Caco-2 (cell line): ENCODE measurements around the gene GRIA1. TPM values are rescaled to one million over a fixed set of nuclear protein-coding genes. Genes with fewer than 3 reads are reported as not detected.

Experiments
- BruUV-seq: library from RNA; stranded (reverse); fragments of 400-500 nt; replicated peaks from 2 replicates; lab custom pipeline; 2021; lab: Mats Ljungman, UMichigan
- CTCF ChIA-PET: fragments of 300-600 bp; sonication (Branson Sonifier 250); formaldehyde crosslinking; loops from one replicate; lab custom pipeline; 2022; ENCODE audit warnings: antibody characterized with exemption; lab: Charles Lee
- POLR2A ChIA-PET: fragments of 300-600 bp; sonication (Branson Sonifier 250); formaldehyde crosslinking; loops from one replicate; lab custom pipeline; 2022; ENCODE audit warnings: antibody characterized with exemption; lab: Charles Lee
- DNase-seq, 2 experiments: peaks; one replicate each; pipeline versions ENCODE4 v3.0.0 to v3.0.0-alpha.2; 2020 to 2022
- H3K27me3 ChIP-seq: replicated peaks from 2 replicates; pipeline ENCODE4 v1.6.0; 2011; ENCODE audit warnings: low read length; ENCODE audit not compliant: control insufficient read depth, insufficient read depth
- H3K36me3 ChIP-seq: 2 replicates; pipeline ENCODE4 v1.5.1; 2011; ENCODE audit warnings: low read length; ENCODE audit not compliant: control insufficient read depth, insufficient read depth
- H3K4me1 ChIP-seq: fragments of 250-450 bp; sonication (Bioruptor Pico); 2 replicates; pipeline ENCODE4 v1.5.1; 2020; ENCODE audit warnings: mild to moderate bottlenecking
- H3K4me3 ChIP-seq: 2 replicates; pipeline ENCODE4 v1.5.1; 2011; ENCODE audit warnings: low read depth, mild to moderate bottlenecking, control low read depth, low read length
- H3K9me3 ChIP-seq: fragments of 250-450 bp; sonication (Bioruptor Pico); 2 replicates; pipeline ENCODE4 v1.5.1; 2020; ENCODE audit warnings: mild to moderate bottlenecking, moderate library complexity
- H3K27ac Mint-ChIP-seq: one replicate; pipeline ENCODE4 v1.8.0; 2022; ENCODE audit warnings: mixed read lengths; ENCODE audit not compliant: unreplicated experiment
- H3K27me3 Mint-ChIP-seq: one replicate; pipeline ENCODE4 v1.8.0; 2022; ENCODE audit warnings: mixed read lengths; ENCODE audit not compliant: insufficient read depth, unreplicated experiment
- H3K36me3 Mint-ChIP-seq: one replicate; pipeline ENCODE4 v1.8.0; 2022; ENCODE audit warnings: mild to moderate bottlenecking, mixed read lengths; ENCODE audit not compliant: insufficient read depth, unreplicated experiment
- H3K4me1 Mint-ChIP-seq: one replicate; pipeline ENCODE4 v1.8.0; 2022; ENCODE audit warnings: low read depth, mixed read lengths; ENCODE audit not compliant: unreplicated experiment
- H3K4me3 Mint-ChIP-seq: one replicate; pipeline ENCODE4 v1.8.0; 2022; ENCODE audit warnings: mild to moderate bottlenecking, moderate library complexity, mixed read lengths; ENCODE audit not compliant: unreplicated experiment
- H3K9me3 Mint-ChIP-seq: one replicate; pipeline ENCODE4 v1.8.0; 2022; ENCODE audit warnings: mixed read lengths; ENCODE audit not compliant: unreplicated experiment
- intact Hi-C: fragments of 100-400 bp; cut with micrococcal nuclease; formaldehyde crosslinking; loops from one replicate; pipeline ENCODE4 v1.10.0; 2022; ENCODE audit not compliant: unreplicated experiment
- total RNA-seq: library from RNA; stranded (reverse); gene quantifications from 2 replicates; pipeline ENCODE4 v1.2.3, GENCODE V29; 2022
- TF ChIP-seq, protein P1 (sequence below), 2 experiments: fragments of 200-600 bp in 1 of 2; IDR thresholded peaks; 1 replicate in 1 of 2; 2 replicates in 1 of 2; pipeline versions ENCODE4 v1.5.1 to v1.8.0; 2011 to 2022; ENCODE audit warnings: antibody characterized with exemption in 1 of 2, control low read depth in 1 of 2, inconsistent platforms in 1 of 2, low read depth in 1 of 2, low read length in 1 of 2, mild to moderate bottlenecking in 1 of 2, moderate library complexity in 1 of 2; ENCODE audit not compliant: insufficient read depth in 1 of 2, severe bottlenecking in 1 of 2, unreplicated experiment in 1 of 2

Gene GRIA1
- total RNA-seq, 1 experiment from 2014 or later, result not detected

DNA sequence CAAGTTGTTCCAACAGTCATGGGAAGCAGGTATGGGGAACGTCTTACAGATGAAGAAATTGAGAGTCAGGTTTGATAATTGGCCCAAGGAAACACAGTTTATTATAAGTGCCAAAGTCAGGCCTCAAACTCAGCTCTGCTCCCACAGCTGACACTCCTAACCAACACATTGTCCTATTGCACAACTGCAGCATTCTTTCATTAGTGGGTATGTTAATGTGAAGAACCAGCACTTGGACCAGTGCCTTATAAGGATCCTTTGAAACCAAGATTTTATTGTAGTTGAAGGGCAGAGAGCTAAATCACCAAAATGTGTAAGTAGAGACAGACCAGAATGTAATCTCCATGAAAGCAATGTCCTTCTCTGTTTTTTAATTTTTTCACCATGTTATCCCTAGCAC is 56.1 kb downstream of the GRIA1 start:
- Mint-ChIP-seq H3K27me3 (peaks cover 6% of the 10 kb centered on the region), H3K4me1 (no peaks in the 10 kb centered on the region), H3K36me3 (no peaks in the 10 kb centered on the region), H3K27ac (no peak overlapping the region), H3K9me3 (no peaks in the 10 kb centered on the region), H3K4me3 (no peak overlapping the region)
- TF ChIP-seq, protein P1, sequence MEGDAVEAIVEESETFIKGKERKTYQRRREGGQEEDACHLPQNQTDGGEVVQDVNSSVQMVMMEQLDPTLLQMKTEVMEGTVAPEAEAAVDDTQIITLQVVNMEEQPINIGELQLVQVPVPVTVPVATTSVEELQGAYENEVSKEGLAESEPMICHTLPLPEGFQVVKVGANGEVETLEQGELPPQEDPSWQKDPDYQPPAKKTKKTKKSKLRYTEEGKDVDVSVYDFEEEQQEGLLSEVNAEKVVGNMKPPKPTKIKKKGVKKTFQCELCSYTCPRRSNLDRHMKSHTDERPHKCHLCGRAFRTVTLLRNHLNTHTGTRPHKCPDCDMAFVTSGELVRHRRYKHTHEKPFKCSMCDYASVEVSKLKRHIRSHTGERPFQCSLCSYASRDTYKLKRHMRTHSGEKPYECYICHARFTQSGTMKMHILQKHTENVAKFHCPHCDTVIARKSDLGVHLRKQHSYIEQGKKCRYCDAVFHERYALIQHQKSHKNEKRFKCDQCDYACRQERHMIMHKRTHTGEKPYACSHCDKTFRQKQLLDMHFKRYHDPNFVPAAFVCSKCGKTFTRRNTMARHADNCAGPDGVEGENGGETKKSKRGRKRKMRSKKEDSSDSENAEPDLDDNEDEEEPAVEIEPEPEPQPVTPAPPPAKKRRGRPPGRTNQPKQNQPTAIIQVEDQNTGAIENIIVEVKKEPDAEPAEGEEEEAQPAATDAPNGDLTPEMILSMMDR (IDR thresholded peaks at IDR 0.05; ENCODE audit: insufficient read depth in 1 of 2, low read depth in 1 of 2, low read length in 1 of 2, severe bottlenecking in 1 of 2, unreplicated experiment in 1 of 2), result no peak
- H3K4me1 ChIP-seq, result no peaks in the 10 kb centered on the region
- no peaks in the 10 kb centered on the region for H3K9me3 ChIP-seq
- H3K4me3 ChIP-seq, result no peak overlapping the region
- no TSS peak for BruUV-seq
- intact Hi-C loops, result no loop called here
- POLR2A ChIA-PET, result no interaction called here
- no peak for DNase-seq
- no peaks in the 10 kb centered on the region for H3K36me3 ChIP-seq
- H3K27me3 ChIP-seq, result no peaks in the 10 kb centered on the region
- CTCF ChIA-PET, result no interaction called here

DNA sequence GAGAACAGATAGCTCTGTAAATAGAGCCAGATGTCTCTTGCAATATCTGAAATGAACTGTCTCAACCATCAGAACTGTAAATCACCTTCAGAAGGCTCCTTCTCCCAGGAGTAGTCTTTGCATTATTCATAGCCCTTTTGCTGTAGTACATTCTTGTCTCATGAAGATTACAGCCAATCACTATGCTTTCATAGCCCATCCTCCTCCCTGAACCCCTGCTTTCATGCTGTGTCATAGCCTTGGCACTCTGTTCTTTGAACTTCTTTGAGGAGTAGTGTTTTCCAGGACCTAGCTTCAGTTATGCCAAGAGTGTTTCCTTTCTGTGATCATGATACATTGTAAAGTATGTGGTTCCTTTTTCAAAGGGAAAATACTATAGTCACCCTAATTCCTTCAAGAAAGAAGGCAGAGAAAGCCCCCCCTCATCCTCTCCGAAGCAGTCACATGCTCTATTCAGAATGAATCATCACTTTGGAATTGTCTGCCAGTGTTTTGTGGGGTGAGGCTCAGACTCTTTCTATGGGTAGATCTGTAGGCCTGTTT is 61.1 kb downstream of the GRIA1 start:
- intact Hi-C loops, result no loop called here
- H3K4me1 ChIP-seq, result no peaks in the 10 kb centered on the region
- H3K9me3 Mint-ChIP-seq, result no peaks in the 10 kb centered on the region
- ChIA-PET POLR2A (no interaction called here), CTCF (no interaction called here)
- no peak for DNase-seq
- no peaks in the 10 kb centered on the region for H3K9me3 ChIP-seq
- H3K36me3 ChIP-seq, result no peaks in the 10 kb centered on the region
- H3K27me3 ChIP-seq, result no peaks in the 10 kb centered on the region
- TF ChIP-seq, protein P1 (IDR thresholded peaks at IDR 0.05; ENCODE audit: insufficient read depth in 1 of 2, low read depth in 1 of 2, low read length in 1 of 2, severe bottlenecking in 1 of 2, unreplicated experiment in 1 of 2), result no peak
- H3K4me3 ChIP-seq, result no peak overlapping the region
- no TSS peak for BruUV-seq
- H3K27ac Mint-ChIP-seq, result no peak overlapping the region
- no peak overlapping the region for H3K4me3 Mint-ChIP-seq
- H3K36me3 Mint-ChIP-seq, result no peaks in the 10 kb centered on the region
- H3K27me3 Mint-ChIP-seq, result no peaks in the 10 kb centered on the region
- H3K4me1 Mint-ChIP-seq, result no peaks in the 10 kb centered on the region

GRCh38 chr5:153552886-153553285 is 62.4 kb downstream of the GRIA1 start:
- intact Hi-C loops, result no loop called here
- CTCF ChIA-PET, result no interaction called here
- H3K4me3 Mint-ChIP-seq, result no peak overlapping the region
- H3K27me3 Mint-ChIP-seq, result no peaks in the 10 kb centered on the region
- BruUV-seq, result no TSS peak
- no peak for DNase-seq
- no peak overlapping the region for H3K27ac Mint-ChIP-seq
- Histone ChIP-seq H3K36me3 (no peaks in the 10 kb centered on the region), H3K9me3 (no peaks in the 10 kb centered on the region), H3K27me3 (no peaks in the 10 kb centered on the region), H3K4me3 (no peak overlapping the region), H3K4me1 (no peaks in the 10 kb centered on the region)
- H3K36me3 Mint-ChIP-seq, result no peaks in the 10 kb centered on the region
- POLR2A ChIA-PET, result no interaction called here
- no peaks in the 10 kb centered on the region for H3K9me3 Mint-ChIP-seq
- H3K4me1 Mint-ChIP-seq, result no peaks in the 10 kb centered on the region
- TF ChIP-seq, protein P1 (IDR thresholded peaks at IDR 0.05; ENCODE audit: insufficient read depth in 1 of 2, low read depth in 1 of 2, low read length in 1 of 2, severe bottlenecking in 1 of 2, unreplicated experiment in 1 of 2), result no peak
